GM10266 (cell line): ENCODE data around the gene JAKMIP2.

Experiments used
- DNase-seq: peaks from one replicate; pipeline ENCODE4 v3.0.0; 2012; ENCODE audit errors: extremely low spot score
- TF ChIP-seq, protein P1 (sequence below): IDR thresholded peaks from 2 replicates; pipeline ENCODE4 v1.5.1; 2012; ENCODE audit warnings: mild to moderate bottlenecking, low read depth; ENCODE audit not compliant: control insufficient read depth, insufficient read depth; ENCODE audit errors: missing control alignments

JAKMIP2 gene

DNA sequence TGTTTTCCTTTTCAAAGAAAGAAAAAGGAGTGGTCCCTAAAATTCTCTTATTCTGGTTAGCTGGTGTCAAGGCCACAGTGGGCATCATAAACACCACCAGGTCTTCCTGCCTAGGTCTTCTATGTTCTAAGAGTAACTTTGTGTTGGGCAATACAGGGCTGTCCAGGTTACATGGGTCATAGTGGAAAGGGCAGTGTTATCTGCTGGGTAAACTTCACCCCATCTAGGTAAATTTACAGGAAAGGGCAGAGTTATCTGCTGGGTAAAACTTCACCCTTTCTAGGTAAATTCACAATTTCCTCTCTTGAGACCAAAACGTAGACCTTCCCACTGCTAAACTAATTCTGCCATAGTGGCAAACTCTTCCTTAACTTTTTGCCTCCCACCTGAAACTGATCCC lies 18.9 kb upstream of the JAKMIP2 start:
- DNase-seq, result no peak
- TF ChIP-seq, protein P1, sequence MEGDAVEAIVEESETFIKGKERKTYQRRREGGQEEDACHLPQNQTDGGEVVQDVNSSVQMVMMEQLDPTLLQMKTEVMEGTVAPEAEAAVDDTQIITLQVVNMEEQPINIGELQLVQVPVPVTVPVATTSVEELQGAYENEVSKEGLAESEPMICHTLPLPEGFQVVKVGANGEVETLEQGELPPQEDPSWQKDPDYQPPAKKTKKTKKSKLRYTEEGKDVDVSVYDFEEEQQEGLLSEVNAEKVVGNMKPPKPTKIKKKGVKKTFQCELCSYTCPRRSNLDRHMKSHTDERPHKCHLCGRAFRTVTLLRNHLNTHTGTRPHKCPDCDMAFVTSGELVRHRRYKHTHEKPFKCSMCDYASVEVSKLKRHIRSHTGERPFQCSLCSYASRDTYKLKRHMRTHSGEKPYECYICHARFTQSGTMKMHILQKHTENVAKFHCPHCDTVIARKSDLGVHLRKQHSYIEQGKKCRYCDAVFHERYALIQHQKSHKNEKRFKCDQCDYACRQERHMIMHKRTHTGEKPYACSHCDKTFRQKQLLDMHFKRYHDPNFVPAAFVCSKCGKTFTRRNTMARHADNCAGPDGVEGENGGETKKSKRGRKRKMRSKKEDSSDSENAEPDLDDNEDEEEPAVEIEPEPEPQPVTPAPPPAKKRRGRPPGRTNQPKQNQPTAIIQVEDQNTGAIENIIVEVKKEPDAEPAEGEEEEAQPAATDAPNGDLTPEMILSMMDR, result no peak

DNA sequence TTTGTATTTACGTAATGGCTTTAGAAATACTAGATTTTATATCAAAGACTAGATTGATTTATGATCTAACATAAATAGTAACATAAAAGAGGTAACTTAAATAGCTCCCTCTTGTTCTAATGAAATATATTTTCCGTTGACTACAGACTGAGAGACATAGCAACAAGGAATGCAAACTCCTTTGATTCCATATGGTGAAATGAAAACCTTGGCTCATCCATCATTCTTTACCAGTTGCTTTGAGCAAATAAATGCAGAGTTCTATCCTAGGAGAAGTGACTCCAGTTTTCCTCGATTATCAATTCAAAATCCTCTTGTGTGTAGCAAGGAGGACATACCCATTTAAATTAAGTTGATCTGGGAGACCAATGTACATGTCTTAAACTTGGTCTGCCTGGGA lies 18.0 kb upstream of the JAKMIP2 start:
- no peak for DNase-seq
- TF ChIP-seq, protein P1, result no peak

GRCh38 chr5:147796556-147797308 lies 14.2 kb upstream of the JAKMIP2 start:
- no peak for DNase-seq
- TF ChIP-seq, protein P1, result no peak

DNA sequence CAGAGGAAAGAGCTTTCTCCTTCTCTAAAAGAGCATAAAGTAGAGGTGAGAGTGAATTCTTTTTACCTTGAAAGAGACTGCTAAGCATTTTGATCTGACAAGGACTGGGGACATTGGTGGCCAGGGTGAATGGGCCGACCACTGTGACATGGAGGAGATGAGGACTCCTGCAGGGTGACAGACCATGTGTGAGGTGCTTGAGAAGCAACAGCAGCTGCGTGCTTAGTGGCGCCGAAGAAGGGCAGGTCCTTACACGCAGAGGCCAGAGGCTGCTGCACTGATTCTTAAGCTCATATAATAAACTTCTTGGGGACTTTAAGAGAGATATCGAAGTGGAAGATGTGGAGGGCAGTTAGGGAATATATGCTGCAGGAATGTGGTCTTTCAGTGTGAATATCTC lies 8.7 kb upstream of the JAKMIP2 start:
- no peak for DNase-seq

GRCh38 chr5:147789820-147790219 lies 7.3 kb upstream of the JAKMIP2 start:
- no peak for DNase-seq
- TF ChIP-seq, protein P1, result no peak

More for the DNA sequence above, 8.7 kb upstream of the JAKMIP2 start:
- TF ChIP-seq, protein P1, result no peak

DNA sequence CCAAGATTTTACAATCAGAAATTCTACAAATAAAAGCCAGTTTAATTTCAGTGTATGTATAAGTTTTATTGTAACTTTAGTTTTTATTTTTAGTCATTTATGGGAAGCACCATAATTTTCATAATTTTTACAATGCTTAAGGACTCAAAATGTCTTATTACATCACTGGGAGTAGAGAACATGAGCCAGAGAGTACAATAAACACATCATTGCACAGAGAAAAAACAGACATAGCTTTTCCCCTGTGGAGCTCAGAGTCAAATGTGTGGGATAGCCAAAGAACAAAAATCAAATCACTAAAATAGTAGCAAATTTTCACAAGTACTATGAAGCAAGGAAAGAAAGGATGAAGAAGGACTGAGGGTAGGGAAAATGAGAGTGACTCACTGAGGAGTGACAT lies 5.5 kb upstream of the JAKMIP2 start:
- TF ChIP-seq, protein P1, result no peak

GRCh38 chr5:147786142-147786541 lies 3.6 kb upstream of the JAKMIP2 start:
- TF ChIP-seq, protein P1, result no peak
- no peak for DNase-seq

More for the DNA sequence above, 5.5 kb upstream of the JAKMIP2 start:
- DNase-seq, result no peak
